ENCODE measurements around the gene EHD3.

Gene EHD3

DNA sequence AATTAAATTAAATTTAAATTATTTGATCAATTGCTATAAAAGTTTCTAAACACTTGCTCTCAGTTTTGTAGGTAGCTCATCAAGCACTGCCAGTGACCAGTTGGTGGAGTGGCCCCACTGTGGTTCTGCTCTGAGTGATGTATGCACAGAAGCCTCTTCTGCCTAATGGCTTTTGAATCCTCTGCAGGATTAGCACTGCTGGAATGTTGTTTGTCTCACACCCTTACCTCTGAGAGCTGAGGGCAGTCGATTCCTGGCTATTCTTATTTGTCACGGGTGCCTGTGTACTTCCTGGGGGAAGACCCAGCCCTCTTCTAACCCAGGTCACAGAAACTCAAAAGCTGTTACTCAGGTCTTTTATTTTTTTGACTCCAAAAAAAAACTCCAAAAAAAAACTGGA is 26.2 kb upstream of the EHD3 start:
- no peak for DNase-seq (ENCODE audit: low read depth)
- TF ChIP-seq, protein P1, sequence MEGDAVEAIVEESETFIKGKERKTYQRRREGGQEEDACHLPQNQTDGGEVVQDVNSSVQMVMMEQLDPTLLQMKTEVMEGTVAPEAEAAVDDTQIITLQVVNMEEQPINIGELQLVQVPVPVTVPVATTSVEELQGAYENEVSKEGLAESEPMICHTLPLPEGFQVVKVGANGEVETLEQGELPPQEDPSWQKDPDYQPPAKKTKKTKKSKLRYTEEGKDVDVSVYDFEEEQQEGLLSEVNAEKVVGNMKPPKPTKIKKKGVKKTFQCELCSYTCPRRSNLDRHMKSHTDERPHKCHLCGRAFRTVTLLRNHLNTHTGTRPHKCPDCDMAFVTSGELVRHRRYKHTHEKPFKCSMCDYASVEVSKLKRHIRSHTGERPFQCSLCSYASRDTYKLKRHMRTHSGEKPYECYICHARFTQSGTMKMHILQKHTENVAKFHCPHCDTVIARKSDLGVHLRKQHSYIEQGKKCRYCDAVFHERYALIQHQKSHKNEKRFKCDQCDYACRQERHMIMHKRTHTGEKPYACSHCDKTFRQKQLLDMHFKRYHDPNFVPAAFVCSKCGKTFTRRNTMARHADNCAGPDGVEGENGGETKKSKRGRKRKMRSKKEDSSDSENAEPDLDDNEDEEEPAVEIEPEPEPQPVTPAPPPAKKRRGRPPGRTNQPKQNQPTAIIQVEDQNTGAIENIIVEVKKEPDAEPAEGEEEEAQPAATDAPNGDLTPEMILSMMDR (IDR thresholded peaks at IDR 0.05; ENCODE audit: control insufficient read depth, insufficient read depth, low read depth, low read length, missing control alignments), result no peak
- H3K4me3 ChIP-seq (ENCODE audit: control insufficient read depth, low read depth, low read length), result no peak overlapping the region

DNA sequence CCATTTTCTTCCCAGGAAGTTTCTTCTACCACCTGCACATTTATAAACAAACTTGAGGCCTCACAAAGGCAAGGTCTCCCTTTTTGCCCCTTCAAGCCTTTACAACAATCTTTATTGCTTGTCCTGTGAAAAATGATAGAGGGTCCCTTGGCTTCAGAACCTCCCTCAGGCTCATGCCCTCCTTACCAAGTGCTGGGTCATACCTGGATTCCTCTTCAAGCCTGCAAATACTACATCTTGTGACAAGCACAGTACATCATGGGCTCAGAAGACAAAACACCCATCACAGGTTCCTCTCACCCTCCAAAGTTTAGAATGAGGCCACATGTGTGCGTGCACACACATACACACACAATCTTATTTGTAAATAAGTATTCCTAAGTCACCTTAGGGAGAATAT is 25.7 kb upstream of the EHD3 start:
- DNase-seq (ENCODE audit: low read depth), result no peak
- TF ChIP-seq, protein P1 (IDR thresholded peaks at IDR 0.05; ENCODE audit: control insufficient read depth, insufficient read depth, low read depth, low read length, missing control alignments), result no peak
- H3K4me3 ChIP-seq (ENCODE audit: control insufficient read depth, low read depth, low read length), result no peak overlapping the region

DNA sequence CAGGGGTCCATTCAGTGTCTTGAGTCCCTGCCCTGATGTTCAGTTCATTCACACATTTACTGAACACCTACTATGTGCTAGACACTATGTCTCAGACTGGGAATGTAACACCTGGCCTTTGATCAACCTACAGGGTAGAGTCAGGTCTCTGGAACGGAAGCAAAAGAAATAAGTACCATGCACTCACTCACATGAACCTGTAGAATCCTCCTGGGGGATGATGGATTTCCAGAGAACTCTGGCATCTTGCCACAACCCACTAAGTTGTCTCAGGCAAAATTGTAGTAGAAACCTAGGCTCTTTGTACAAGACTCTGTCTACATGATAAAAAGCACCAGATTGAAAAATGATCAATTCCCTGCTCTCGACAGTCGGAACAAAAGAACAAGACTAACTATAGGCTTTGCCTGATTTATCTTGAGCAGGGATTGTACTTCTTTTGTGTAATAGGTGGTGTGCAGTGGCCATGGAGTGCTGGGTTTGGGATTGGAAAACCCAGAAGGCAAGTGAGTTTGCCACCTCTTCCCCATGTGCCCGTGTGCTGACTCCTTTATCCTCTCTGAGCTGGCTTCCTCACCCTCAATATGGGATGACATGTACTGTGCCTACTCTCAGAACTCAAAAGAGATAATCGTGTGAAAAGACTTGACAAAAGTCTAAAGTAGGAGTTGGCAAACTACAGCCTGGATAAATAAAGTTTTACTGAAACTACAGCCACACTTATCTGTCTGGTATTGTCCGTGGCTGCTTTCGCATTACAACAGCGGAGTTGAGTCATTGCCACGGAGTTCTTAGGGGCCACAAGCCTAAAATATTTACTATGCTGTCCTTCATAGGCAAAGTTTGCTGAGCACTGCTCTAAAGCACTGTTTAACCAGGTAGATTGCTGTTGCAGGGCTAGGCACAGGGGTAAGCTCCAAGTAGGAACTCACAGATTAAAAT is 21.0 kb upstream of the EHD3 start:
- H3K4me3 ChIP-seq (ENCODE audit: control insufficient read depth, low read depth, low read length), result no peak overlapping the region
- DNase-seq (ENCODE audit: low read depth), result no peak
- TF ChIP-seq, protein P1 (IDR thresholded peaks at IDR 0.05; ENCODE audit: control insufficient read depth, insufficient read depth, low read depth, low read length, missing control alignments), result no peak

DNA sequence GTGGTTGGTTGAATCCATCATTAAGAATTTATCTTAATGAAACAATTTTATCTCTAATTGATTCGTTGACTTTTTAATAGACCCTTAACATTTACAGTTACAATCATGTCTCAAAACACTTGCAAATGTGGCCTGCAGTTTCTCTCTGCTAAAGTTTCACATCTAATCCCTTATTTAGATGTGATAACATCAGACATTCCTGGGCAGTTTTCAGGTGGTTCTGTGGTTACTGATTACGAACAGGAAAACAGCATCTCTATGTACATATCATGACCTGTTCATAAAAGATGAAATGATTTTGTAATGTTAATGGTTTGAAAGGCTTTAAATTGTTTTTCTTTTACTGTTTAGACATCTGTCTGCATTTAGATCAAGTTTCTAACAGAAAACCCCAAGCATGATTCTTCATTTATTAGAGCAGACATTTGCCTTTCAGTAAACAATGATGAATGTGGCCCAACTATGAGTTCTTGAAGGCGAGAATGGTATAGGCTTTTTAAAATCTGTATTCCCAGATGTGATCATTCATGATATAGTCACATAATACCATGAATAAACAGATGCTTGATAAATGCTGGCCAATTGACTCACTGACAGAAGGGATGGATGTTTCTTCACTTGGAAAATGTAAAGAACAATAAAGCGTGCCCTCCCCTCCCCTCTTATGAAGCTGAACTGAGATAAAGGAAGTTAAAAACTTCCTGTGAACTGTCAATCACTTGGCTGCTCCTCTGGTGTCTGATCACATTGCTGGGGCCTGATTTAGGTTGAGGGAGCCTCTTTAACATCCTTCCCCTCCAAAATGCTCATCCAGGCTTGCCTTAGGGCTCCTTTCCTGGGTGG is 20.1 kb upstream of the EHD3 start:
- TF ChIP-seq, protein P1 (IDR thresholded peaks at IDR 0.05; ENCODE audit: control insufficient read depth, insufficient read depth, low read depth, low read length, missing control alignments), result no peak
- no peak for DNase-seq (ENCODE audit: low read depth)
- no peak overlapping the region for H3K4me3 ChIP-seq (ENCODE audit: control insufficient read depth, low read depth, low read length)

DNA sequence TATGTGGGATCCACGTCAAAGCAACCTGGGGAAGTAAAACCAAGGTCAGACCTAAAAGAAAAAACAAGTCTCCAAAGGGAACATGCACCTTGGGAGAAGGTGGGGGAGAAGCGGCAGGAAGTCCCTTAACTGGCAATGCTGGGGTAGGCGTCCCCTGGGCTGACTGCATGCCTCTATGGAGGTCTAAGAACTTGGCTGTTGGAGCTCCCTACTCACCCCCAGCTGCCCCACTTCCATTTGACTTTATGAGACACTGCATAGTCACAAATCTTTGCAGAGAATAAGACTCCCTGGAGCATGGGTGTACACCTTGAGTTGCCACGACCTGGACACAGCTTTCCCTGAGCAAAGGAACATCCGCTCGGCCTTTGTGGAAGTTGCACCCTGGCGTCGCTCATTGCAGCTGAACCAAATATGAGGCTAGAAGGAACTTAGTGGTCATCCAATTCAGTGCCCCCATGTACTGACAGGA is 19.5 kb upstream of the EHD3 start:
- H3K4me3 ChIP-seq (ENCODE audit: control insufficient read depth, low read depth, low read length), result no peak overlapping the region
- TF ChIP-seq, protein P1 (IDR thresholded peaks at IDR 0.05; ENCODE audit: control insufficient read depth, insufficient read depth, low read depth, low read length, missing control alignments), result no peak
- DNase-seq (ENCODE audit: low read depth), result no peak

DNA sequence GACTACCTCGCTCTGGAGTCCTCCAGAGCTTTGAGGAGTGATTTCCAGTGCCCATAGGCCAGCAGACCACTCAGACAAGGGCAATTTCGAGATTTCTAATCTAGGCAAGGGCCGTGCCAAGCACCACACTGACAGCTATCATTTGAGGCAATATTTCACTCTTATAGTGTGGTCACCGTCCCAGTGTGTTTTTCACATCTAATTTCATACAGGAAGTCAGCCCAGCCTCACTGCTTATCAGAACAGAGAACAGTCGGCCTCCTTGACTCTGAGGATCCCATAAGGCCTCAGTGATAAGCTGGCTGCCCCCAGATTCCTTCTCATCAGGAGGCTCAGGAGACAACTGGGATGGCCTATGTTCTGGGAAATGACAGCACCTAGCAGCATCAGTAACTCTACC is 17.2 kb upstream of the EHD3 start:
- no peak for DNase-seq (ENCODE audit: low read depth)
- TF ChIP-seq, protein P1 (IDR thresholded peaks at IDR 0.05; ENCODE audit: control insufficient read depth, insufficient read depth, low read depth, low read length, missing control alignments), result no peak
- no peak overlapping the region for H3K4me3 ChIP-seq (ENCODE audit: control insufficient read depth, low read depth, low read length)

All from AG09309 (cell line).